SKM-1 treated with dmso at 0.1 percent for 144 hours (cell line): ENCODE measurements around the gene TPBGL.

ENCODE experiments used
- DNase-seq: peaks from one replicate; lab custom pipeline; 2025; ENCODE audit not compliant: unreplicated experiment; lab: John Stamatoyannopoulos, UW

Gene TPBGL

DNA sequence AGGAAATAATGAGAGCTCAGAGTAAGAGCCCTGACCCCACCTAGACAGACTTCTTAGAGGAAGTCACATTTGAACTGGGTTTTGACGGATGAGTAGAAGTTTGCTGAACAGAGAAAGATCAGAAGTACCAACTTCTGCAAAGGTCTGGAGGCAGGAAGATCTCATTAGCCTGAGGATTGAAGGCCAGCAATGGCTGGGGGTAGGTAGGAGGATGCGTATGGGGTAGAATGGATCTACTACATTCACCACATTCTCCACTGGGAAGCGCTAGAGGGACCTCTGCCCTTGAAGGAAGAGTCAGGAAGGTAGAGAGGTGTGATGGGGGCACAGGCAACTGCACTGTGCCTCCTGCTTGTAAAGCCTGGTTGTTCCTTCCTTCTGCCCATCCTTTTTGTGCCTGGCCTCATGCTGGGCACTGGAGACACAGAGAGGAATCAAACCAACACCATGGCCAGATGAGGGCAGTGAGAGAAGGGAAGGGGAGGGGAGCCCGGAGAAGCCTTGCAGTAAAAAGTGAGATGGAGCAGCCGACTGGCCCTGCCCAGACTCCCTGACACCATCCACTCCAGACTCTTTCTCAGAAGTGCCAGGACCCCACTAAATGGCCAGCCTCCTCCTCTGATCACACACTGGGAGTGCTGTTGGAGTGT is 4.9 kb downstream of the TPBGL start:
- no peak for DNase-seq

DNA sequence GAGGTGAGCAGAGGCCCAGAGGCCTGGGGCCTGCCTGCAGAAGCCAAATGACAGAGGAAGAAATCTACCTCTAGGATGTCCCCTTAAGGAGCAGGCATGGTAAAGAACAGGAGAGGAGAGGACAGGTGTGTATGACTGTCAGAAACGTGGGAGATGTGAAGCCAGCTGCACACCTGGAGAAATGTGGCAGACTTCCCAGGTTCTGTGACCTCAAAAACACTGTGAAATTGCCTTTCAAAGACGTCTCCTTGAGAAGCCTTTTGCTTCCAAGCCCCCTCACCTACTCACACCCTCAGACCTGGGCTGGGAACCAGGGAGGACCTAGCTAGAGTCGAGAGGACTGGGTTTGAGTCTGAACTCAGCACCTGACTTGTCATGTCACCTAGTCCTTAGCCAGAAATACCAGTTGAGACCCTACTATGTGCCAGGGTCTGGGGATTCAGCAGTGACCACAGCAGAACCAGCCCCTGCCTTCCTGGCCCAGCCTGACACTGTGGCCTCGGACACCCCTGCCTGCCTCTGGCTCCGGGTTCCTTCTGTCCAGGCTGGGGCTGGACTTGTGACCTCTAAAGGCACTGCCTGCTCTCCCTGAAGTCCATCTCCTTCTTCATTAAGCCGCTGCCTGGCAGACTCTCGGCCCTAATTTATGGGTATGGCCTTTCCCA is 5.6 kb downstream of the TPBGL start:
- no peak for DNase-seq

DNA sequence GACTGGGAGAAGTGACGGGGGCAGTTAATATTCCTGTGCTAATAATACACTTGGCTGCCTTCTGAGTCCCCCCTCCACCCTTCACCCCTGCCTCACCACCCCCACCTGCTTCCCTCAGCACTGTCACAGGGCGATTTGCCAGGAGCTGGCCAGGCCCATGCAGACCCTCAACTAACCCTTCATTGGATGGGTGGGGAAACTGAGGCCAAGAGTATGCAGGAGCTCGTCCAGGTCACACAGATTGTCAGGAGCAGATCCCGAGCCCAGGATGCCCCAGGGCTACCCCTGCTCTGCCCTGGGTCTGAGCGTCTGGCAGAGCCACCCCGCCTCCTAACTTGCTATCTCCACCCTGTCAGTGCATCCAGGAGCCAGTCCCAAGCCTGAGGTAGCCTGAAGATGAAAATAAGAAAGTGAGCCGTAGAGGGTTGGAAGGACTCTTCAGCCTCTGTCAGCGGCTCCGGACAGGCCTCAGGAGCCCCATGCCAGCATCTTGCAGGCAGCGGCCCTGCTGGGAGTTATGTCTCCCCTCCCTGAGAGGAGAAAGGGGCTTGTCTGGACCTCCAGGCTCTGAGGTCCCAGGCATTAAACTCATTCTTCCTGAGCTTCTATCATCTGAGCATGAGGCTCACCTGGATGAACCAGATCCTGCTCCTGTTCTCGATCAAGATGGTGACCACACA is 6.2 kb downstream of the TPBGL start:
- DNase-seq, result no peak

DNA sequence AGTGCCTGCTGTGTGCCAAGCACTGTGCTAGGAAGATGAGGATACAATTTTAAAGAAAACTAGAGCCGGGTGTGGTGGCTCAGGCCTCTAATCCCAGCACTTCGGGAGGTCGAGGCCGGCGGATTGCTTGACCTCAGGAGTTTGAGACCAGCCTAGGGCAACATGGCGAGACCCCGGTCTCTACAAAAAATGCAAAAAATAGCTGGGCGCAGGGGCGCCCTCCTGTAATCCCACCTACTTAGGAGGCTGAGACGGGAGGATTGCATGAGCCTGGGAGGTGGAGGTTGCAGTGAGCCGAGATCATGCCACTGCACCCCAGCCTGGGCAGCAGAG is 8.3 kb downstream of the TPBGL start:
- DNase-seq, result no peak

DNA sequence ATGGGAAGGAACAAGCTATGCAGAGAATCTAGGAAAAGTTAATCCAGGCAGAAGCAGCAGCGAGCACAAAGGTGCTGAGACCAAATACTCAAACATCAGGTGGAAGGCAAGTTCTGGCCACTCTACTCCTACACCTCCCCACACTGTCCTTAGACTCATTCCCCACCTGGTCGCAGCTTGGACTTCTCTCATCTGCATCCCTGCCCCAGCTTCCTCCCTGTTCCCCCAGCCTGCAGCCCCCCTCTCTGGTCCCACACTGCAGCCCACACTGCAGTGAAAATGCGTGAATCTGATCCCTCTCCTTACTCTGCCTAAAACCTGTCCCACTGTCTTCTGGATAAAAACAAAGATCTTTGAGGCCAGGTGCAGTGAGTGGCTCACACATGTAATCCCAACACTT is 9.1 kb downstream of the TPBGL start:
- no peak for DNase-seq

DNA sequence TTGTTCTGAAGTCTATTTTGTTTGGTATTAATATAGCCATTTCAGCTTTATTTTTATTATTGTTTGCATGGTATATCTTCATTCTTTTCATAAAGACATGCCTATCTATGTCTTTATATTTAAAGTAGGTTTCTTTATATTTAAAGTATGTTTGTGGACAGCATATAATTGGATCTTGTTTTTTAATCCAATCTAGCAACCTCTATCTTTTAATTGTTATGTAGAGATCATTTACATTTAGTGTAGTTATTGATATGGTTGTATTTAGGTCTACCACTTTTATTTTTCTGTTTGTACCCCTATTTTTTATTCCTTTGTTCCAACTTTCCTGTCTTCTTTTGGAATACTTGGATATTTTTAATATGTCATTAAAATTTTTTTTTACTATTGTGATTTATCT is 13.8 kb downstream of the TPBGL start:
- DNase-seq, result no peak

DNA sequence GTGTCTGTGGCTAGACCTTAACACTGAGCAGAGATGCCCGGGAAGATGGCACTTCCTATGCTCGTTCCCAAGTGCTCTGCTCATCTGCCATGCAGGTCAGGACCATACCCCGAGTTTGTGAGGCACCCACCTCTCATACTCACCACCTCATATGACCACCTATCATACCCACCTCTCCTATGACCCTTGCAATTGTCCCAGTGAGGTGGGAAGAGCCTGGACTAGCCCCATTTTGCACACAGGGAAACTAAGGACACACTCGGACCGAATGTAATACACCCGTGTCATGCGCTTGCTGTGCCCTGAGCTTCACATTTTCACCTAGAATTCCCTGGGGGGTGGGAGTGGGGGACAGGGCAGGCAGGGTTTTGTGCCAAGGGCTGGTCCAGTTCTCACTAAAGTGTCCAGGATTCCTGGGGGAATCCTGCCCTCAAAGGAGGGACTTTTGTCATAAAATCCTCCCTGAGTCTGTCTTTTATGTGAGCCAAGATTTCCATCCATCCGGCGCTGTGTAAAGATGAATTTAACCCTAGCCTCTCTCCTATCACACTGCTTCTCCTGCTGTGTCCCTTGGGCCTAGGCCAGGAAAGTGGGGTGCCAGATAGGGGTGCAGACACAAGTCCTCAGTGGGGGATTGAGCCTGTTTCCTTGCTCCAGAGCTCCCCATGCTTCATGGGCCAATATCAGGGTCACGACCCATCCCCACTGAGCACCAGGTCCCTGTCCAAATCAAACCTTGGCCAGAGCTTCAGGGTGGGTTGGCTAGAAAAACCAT is 20.0 kb downstream of the TPBGL start:
- DNase-seq, result no peak

DNA sequence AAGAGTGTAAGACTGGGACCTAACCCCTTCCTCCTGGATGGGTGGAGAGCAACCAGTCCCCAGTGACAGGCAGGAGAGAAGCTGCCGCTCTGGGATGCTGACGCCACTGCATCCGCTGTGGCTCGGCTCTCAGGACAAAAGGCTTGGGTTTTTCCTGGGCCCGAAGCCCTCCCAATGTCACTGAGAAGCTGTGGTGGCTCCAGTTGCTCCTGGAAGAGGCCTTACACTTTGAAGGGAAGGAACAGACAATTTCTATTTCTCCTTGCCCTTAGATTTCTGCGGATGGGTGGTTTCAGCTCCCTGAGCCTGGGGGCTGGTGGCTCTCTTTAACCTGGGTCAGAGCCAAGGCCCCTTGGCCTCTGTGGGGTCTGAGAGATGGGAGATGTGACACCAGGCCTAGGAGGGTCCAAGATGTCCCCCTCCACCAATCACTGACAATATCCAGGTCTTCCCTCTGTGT is 21.4 kb downstream of the TPBGL start:
- DNase-seq, result no peak

DNA sequence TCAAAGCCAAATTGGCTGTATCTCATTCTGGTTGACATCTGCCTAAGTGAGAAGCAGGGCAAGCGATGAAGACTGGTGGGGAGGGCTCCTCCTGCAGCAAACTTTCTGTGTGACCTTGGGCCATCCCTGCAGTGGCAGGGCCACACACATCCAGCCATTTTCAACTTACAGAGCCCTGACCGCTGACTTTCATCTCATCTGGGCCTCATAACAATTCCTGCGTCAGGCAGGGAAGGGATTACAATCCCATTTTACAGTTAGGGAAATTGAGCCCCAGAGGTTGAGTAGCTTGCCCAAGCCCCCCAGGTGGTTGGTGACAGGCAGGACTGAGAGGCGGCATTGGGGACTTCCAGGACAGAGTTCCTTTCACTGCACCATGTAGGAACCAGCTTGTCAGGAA is 21.9 kb downstream of the TPBGL start:
- no peak for DNase-seq

DNA sequence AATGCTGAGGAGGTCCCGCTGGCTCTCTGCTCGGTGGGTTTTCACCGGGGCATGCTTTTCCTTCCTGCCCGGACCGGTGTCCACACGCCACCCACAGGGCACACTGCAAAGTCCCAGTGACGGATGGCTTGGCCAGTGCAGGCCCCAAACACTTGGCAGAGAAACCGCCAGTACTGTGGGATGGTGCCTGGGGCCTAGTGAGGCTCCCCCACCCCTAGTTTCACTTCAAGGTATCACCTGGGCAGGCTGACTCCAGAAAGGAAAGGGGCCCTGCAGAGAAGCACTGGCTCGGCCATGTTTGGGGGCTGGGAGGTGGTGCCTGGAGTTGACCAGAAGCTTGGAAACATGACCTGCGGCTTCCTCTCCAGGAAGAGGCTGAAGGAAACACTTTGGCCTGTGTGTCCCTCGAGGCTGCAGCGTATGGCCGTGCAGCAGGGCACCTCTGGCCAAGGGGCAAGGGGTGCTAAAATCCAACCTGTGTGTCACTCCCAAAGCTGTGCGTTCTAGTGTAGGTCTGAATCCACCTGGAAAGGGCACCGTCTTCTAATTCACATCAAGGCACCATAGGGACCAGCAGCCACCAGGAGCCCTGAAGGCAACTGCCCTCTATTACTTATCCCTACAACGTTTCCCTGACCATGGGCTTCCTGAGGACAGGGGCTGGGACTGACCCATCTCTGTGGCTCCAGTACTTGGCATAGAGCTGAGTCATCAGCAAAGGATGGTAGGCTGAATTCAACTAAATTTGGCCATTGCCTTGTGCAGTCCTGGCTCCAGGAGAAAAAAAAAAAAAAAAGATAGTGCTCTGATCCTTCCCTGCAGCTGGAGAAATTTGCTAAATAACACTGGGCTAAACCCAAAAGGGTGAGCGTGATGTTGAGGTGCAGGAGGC is 22.6 kb downstream of the TPBGL start:
- DNase-seq, result no peak

DNA sequence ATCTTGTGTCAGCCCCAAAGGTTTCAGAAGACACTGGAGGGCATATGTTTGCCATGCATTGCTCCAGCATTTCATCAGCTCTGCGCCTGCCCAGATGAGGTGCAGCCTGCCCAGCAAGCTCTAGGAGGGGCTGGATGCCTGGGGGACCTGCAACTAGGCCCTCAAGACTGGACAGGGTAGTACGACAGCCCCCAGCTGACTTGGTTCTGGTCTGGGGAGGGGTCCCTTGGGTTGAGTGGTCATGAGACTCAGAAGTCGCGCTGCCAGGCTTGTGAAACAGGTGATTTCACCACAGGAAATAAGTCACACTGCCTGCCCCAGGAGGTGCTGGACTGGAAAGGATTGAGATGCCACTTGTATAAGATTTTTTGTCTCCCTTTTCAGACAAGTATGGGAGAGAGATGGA is 23.4 kb downstream of the TPBGL start:
- no peak for DNase-seq

DNA sequence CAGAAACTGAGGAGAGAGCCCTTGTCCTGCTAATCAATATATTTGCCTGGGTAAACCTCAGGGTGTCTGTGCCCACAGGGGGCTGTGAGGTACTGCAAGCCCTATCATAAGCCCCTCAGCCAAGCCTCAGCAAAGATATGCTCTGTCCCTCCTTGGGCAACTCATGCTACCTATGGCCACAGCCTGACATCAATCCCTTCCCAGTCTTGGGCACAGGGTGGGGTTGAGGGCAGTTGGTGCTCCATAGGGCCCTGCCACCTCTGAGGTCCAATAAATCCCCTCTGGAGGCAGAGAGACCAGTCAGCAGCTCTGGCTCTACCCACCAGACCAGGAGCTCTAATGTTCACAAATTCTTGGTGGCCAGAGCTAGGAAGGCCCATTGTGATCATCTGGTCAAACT is 23.8 kb downstream of the TPBGL start:
- DNase-seq, result no peak

DNA sequence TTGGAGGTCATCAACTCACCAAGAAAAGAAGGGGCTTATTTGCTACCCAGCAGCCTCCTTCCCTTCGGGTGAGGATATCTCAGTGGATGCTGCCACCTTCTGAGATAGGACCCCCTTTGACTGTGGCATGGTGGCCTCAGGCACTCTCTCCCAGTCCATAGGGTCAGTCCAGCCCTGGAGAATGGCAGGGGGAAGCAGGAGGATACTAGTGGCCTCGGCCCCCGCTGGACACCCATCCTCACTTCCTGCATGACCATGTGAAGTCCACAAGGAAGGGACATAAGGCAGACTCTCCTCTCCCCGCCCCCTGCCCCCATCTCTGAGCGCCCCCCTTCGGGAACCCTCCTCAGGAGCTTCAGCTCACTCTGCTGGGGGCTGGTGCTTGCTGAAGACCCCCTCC is 24.4 kb downstream of the TPBGL start:
- no peak for DNase-seq

DNA sequence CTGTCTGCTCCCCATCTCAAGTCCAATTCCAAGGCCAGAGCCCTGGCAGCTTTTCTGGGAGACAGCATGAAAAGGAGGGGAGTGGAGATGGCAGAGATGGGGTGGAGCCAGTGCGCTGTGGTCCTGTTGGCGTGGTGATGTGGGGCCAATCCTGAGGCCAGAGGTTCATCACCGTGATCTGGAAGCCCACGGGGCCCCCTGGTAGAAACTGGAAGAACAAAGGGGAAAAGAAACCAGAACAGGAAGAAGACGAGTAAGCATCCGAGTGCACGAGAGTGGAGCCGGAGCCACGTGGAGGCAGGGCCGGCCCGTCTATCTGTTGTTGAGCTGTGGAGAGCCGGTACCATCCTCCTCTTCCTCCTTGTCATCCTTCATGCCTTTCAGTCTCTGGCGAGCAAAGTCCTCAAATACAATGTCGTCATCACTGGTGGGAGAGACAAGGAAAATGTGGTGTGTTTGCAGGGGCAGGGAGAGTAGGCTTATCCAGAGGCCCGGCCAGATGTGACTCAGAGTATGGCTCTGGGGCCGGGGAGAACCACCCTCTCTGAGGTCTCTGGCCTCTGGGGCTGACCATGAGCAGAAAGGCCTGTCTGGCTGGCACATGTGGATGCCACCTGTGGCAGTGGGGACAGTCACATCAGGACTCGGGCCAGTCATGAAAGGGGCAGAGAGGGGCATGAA is 25.4 kb downstream of the TPBGL start:
- no peak for DNase-seq

DNA sequence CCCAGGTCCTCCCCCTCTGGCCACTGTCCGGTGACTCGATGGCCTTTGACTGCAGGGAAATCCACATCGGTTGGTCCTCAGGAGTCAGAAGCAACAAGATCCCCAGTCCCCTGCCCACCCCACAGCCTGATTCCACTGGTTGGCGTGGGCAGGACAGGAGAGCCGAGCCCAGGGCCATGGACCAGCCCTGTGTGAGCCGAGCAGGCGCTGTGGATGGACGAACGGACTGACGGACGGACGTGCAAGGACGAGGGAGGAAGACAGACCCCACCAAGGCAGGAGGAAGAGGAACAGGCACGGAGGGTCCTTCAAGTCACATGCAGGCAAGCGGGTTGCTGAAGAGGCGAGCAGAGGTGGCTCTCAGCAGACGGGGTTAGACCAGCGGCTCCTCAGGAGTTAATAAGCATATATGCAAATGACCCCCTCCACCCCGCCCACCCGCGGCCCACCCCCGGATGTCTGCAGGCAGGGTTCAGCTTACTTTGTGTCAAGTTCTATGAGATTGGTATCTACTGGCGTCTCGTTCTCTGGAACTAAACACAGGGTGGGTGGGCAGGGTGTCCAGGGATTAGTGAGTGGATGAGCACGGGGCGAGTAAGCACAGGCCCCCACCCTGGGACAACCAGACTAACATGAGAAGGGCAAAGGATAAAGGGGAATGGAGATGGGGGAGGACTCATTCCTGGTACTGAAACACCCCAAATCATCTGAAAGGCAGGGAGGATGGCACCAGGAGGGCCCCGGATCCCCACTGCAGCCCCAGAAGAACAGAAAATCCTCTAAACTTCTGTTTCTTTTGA is 26.8 kb downstream of the TPBGL start:
- DNase-seq, result no peak

DNA sequence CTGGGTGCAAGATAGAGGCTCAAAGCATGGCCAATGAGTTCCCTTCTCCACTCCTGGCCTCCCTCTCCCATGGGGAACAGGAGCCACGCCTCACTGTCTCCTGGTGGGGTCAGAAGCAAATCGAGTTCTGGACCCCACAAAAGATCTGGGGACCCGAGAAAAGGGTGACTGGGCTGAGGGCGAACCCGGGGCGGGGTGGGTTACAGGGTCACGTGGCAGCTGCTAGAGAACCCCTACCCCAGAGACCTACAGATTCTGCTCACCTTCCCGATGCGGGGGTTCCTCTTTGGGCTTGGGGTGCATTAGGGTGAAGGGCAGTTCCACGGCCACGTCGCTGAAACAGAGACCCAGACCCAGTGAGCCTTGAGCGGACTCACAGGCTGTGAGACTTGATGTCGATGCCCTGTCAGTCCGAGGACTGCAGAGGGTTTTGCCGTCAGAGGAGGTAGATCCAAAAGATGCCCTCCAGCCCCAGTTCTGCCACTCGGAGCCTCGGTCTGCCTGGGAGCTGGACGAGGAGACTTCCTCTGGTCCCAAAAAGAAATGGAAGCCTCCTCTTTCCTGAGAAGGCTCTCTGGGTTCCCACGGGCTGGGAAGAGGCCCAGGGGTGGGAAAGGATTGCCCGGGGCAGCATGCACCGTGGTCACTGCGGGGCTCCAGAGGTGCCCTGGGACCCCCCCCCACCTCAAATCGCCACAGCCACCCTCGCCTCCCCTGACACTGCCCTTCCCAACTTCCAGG is 28.2 kb downstream of the TPBGL start:
- DNase-seq, result no peak

DNA sequence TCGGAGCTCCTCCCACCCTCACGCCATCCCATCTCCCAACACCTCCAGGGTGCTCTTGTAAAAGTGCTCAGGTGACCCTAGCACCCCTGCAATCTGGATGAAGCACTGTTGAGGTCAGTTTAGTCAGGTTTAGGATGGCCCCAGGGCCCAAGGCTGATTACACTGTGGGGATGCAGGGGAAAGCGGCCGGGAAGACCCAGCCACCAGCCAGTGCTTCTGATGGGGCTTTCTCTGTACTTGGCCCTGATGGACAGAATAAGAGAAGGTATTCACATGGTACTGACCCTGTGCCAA is 28.7 kb downstream of the TPBGL start:
- DNase-seq, result no peak

DNA sequence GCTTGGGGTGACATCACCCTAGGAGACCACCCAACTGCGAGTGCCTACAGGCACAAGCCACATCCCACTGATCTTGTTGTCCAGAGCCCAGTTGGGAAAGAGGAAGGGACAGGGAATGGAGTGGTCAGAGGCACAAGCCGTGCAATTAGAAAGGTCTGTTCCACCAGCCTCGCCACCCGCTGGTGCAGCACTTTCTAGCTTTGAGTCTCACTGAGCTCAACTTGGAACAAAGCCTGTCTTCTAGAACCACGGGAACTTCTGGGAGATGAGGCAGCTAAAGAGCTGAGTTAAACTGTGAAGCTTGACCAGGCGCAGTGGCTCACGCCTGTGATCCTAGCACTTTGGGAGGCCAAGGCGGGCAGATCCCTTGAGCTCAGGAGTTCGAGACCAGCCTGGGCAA is 29.3 kb downstream of the TPBGL start:
- no peak for DNase-seq

DNA sequence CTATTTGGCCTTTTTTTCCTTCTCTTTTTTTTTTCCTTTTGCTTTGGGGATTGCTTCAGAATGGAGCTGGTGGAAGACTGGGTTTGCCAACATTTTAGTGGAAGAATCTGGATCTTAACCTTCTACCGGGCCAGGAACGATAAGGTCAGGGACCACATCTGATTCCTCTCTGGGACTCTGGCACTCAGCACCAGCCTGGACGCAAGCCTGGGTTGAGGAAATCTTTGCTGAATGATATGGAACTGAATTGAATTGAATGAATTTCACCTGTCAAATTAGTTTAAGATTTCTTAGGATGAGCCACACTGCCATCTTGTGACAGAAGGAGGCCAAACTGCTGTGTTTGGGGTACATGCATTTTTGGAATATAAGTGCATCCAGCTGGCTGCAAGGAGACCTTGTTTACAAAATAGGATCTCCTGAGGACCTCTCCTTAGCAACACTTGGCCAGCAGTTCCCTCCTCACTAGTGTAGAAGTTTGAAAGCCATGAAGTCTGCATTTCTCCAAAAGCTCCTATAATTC is 30.4 kb downstream of the TPBGL start:
- DNase-seq, result no peak
